ENCODE data around the gene OR56A3.

Gene OR56A3

GRCh38 chr11:5973530-5973929 lies 31.5 kb downstream of the OR56A3 start:
- DNase-seq (no peak), ATAC-seq (no peak)

DNA sequence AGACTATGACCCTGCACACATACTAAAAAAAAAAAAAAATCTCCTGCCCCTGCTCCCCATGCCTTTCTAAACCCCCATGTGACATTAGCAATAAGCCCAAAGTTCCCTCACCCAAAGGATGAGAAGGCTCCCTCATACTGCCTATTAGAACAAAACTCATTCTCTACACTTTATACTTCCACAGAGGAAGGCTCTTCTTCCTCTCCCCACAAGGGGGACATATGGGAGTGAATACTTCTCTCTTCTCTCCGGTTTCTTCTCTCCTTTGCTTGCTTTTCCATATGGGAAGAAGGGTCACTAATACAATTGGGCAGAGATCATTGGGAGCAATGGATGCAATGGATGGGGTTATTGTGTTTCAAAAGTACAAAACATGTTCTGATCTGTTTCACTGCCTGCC lies 41.4 kb downstream of the OR56A3 start:
- no peak for ATAC-seq
- DNase-seq: no peak

GRCh38 chr11:5986885-5987284 lies 44.8 kb downstream of the OR56A3 start, which contains the start of gene OR52L1:
TSS of gene OR52L1 (minus strand) at chr11:5986985. CDS start at chr11:5986930, 55 bp downstream.
- ATAC-seq: no peak
- no peak for DNase-seq

DNA sequence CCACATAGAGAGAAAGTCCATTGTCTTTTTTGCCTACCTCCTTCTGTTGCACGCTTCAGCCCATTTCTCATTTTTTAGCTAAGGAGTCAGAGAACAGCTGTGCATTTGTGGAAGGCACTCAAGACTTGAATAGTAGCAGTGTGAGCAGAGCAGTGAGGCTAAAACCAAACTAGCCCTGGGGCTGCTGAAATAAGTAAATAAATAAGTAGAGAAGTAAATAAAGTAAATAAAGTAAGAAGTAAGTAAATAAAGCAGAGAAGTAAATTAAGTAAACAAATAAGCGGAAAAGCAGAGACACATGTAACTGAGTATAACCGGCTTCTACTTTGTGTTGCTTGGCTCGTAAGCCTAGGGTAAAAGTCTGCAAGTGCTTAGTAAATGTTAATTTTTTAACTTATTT lies 47.2 kb downstream of the OR56A3 start:
- ATAC-seq (no peak), DNase-seq (no peak)

- DNase-seq (no peak), ATAC-seq (no peak)
Observed at GRCh38 chr11:5992150-5992549, 50.1 kb downstream of the OR56A3 start.

- DNase-seq (no peak), ATAC-seq (no peak)
Observed at GRCh38 chr11:5992604-5993251, 50.7 kb downstream of the OR56A3 start.

- no peak for ATAC-seq
Observed at GRCh38 chr11:5994791-5995190, 52.7 kb downstream of the OR56A3 start.

More at GRCh38 chr11:5994791-5995190, 52.7 kb downstream of the OR56A3 start:
- DNase-seq: no peak
